ENCODE results near the gene RAB30. TPM values are rescaled to one million over a fixed set of nuclear protein-coding genes. Genes with fewer than 3 reads are reported as not detected.

The RAB30 gene
- total and polyA plus RNA-seq, 9 of the 15 experiments (the other 6 are each of a cell fraction or from before 2014, with no cell fraction given): 0.29 to 1.3 (median 1.0) TPM

DNA sequence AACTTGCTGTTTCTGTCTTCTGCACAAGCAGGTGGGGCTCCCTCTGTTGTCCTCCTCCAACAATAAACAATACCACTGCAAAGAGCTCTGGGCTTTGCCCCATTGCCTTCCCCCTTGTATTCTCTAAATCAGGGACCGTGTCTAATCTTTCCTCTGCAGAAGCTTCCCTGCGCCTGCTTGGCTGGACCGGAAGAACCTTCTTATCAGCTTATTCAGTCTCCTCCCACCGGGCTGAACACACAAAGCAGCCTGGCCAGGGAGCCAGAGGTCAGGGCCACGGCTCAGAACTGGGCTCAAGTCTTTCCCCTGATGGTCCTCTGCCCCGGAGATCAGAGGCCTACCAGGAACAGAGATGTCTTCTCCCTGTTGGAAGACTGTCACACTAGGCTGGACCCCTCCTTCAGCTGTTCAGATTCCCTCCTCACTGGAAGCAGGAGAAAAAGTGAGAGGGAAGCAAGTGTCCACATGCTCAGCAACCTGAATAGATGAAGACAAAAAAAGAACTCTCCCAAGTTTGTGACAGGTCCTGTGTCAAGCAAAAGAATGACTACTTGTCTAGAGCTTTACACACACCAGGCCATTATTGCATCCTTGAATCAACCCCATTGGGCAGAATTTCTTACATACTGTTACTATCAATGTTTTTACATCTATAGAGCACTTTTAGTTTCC lies 63.7 kb downstream of the RAB30 start (continued):
- TF ChIP-seq ZBED1 (IDR thresholded peaks at IDR 0.05): no peak
- TF ChIP-seq ZNF134 (CRISPR knock-in tag; conservative IDR thresholded peaks at IDR 0.05): 0 out of 2 replicates have a peak, but pooled peaks have one; percentile 37
- TF ChIP-seq HDAC1 (IDR thresholded peaks at IDR 0.05): peak in 1 of 2 experiments; percentile 91; a peak in 2 of 4 replicates
- no peak for TF ChIP-seq MEF2D (tag; conservative IDR thresholded peaks at IDR 0.05; ENCODE audit: low read depth)
- TF ChIP-seq, protein P1, sequence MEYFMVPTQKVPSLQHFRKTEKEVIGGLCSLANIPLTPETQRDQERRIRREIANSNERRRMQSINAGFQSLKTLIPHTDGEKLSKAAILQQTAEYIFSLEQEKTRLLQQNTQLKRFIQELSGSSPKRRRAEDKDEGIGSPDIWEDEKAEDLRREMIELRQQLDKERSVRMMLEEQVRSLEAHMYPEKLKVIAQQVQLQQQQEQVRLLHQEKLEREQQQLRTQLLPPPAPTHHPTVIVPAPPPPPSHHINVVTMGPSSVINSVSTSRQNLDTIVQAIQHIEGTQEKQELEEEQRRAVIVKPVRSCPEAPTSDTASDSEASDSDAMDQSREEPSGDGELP (CRISPR knock-in tag; IDR thresholded peaks at IDR 0.05; ENCODE audit: borderline replicate concordance): peak; percentile 67; the same call in 1 of the 2 replicates
- TF ChIP-seq, protein P2, sequence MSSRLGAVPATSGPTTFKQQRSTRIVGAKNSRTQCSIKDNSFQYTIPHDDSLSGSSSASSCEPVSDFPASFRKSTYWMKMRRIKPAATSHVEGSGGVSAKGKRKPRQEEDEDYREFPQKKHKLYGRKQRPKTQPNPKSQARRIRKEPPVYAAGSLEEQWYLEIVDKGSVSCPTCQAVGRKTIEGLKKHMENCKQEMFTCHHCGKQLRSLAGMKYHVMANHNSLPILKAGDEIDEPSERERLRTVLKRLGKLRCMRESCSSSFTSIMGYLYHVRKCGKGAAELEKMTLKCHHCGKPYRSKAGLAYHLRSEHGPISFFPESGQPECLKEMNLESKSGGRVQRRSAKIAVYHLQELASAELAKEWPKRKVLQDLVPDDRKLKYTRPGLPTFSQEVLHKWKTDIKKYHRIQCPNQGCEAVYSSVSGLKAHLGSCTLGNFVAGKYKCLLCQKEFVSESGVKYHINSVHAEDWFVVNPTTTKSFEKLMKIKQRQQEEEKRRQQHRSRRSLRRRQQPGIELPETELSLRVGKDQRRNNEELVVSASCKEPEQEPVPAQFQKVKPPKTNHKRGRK (tag; IDR thresholded peaks at IDR 0.05): no peak
- TF ChIP-seq, protein P3, sequence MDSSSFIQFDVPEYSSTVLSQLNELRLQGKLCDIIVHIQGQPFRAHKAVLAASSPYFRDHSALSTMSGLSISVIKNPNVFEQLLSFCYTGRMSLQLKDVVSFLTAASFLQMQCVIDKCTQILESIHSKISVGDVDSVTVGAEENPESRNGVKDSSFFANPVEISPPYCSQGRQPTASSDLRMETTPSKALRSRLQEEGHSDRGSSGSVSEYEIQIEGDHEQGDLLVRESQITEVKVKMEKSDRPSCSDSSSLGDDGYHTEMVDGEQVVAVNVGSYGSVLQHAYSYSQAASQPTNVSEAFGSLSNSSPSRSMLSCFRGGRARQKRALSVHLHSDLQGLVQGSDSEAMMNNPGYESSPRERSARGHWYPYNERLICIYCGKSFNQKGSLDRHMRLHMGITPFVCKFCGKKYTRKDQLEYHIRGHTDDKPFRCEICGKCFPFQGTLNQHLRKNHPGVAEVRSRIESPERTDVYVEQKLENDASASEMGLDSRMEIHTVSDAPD (CRISPR knock-in tag; IDR thresholded peaks at IDR 0.05): no peak
- TF ChIP-seq SMARCB1 (IDR thresholded peaks at IDR 0.05; ENCODE audit: insufficient read length, low read depth): no peak
- no peak for TF ChIP-seq STAG1 (CRISPR knock-in tag; IDR thresholded peaks at IDR 0.05; ENCODE audit: borderline replicate concordance)
- 0 out of 2 replicates have a peak, but pooled peaks have one; percentile 31 for TF ChIP-seq EHMT2 (IDR thresholded peaks at IDR 0.05)
- peak; percentile 58 for TF ChIP-seq NEUROD1 (IDR thresholded peaks at IDR 0.05; ENCODE audit: borderline replicate concordance, low read depth, low read length, partially characterized antibody)
- no peak for TF ChIP-seq HLTF (IDR thresholded peaks at IDR 0.05)
- TF ChIP-seq MYC (IDR thresholded peaks at IDR 0.05; ENCODE audit: low read depth, low read length): peak; percentile 75
- no peak for TF ChIP-seq MYC (CRISPR knock-in tag; IDR thresholded peaks at IDR 0.05; ENCODE audit: borderline replicate concordance, low read depth)
- TF ChIP-seq, protein P4, sequence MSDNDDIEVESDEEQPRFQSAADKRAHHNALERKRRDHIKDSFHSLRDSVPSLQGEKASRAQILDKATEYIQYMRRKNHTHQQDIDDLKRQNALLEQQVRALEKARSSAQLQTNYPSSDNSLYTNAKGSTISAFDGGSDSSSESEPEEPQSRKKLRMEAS (CRISPR knock-in tag; IDR thresholded peaks at IDR 0.05): 0 out of 2 replicates have a peak, but pooled peaks have one; percentile 44
- TF ChIP-seq, protein P5, sequence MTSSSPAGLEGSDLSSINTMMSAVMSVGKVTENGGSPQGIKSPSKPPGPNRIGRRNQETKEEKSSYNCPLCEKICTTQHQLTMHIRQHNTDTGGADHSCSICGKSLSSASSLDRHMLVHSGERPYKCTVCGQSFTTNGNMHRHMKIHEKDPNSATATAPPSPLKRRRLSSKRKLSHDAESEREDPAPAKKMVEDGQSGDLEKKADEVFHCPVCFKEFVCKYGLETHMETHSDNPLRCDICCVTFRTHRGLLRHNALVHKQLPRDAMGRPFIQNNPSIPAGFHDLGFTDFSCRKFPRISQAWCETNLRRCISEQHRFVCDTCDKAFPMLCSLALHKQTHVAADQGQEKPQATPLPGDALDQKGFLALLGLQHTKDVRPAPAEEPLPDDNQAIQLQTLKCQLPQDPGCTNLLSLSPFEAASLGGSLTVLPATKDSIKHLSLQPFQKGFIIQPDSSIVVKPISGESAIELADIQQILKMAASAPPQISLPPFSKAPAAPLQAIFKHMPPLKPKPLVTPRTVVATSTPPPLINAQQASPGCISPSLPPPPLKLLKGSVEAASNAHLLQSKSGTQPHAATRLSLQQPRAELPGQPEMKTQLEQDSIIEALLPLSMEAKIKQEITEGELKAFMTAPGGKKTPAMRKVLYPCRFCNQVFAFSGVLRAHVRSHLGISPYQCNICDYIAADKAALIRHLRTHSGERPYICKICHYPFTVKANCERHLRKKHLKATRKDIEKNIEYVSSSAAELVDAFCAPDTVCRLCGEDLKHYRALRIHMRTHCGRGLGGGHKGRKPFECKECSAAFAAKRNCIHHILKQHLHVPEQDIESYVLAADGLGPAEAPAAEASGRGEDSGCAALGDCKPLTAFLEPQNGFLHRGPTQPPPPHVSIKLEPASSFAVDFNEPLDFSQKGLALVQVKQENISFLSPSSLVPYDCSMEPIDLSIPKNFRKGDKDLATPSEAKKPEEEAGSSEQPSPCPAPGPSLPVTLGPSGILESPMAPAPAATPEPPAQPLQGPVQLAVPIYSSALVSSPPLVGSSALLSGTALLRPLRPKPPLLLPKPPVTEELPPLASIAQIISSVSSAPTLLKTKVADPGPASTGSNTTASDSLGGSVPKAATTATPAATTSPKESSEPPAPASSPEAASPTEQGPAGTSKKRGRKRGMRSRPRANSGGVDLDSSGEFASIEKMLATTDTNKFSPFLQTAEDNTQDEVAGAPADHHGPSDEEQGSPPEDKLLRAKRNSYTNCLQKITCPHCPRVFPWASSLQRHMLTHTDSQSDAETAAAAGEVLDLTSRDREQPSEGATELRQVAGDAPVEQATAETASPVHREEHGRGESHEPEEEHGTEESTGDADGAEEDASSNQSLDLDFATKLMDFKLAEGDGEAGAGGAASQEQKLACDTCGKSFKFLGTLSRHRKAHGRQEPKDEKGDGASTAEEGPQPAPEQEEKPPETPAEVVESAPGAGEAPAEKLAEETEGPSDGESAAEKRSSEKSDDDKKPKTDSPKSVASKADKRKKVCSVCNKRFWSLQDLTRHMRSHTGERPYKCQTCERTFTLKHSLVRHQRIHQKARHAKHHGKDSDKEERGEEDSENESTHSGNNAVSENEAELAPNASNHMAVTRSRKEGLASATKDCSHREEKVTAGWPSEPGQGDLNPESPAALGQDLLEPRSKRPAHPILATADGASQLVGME (CRISPR knock-in tag; IDR thresholded peaks at IDR 0.05): no peak
- TF ChIP-seq ZNF41 (CRISPR knock-in tag; conservative IDR thresholded peaks at IDR 0.05): no peak
